Keratinocyte (primary cell): ENCODE results near the gene IKZF5. TPM values are rescaled to one million over a fixed set of nuclear protein-coding genes. Genes with fewer than 3 reads are reported as not detected.

ENCODE experiments used
- DNase-seq: peaks from one replicate; pipeline ENCODE4 v3.0.0-alpha.2; 2011; ENCODE audit warnings: low read depth, missing footprints, low spot score
- FAIRE-seq: peaks from 2 replicates; lab custom pipeline; 2011; peaks lifted over from hg19 to GRCh38; lab: Jason Lieb, UNC
- H2AFZ ChIP-seq: 2 replicates; pipeline ENCODE4 v1.6.0; 2012; ENCODE audit warnings: low read length, control low read depth, inconsistent platforms; ENCODE audit not compliant: control insufficient read depth
- H3K27ac ChIP-seq: 2 replicates; pipeline ENCODE4 v1.5.1; 2011; ENCODE audit warnings: low read length; ENCODE audit not compliant: control insufficient read depth, insufficient read depth
- H3K27me3 ChIP-seq: 3 replicates; pipeline ENCODE4 v1.6.0; 2011; ENCODE audit warnings: low read length; ENCODE audit not compliant: control insufficient read depth, insufficient read depth; ENCODE audit errors: extremely low read depth
- H3K36me3 ChIP-seq, 2 experiments: 2 replicates in 1 of 2; 3 replicates in 1 of 2; pipeline ENCODE4 v1.5.1; 2011; ENCODE audit warnings: low read length in 2 of 2, mild to moderate bottlenecking in 1 of 2; ENCODE audit not compliant: control insufficient read depth in 2 of 2, insufficient read depth in 2 of 2; ENCODE audit errors: extremely low read depth in 1 of 2
- H3K4me1 ChIP-seq: 3 replicates; pipeline ENCODE4 v1.5.1; 2011; ENCODE audit warnings: low read length; ENCODE audit not compliant: control insufficient read depth, insufficient read depth; ENCODE audit errors: extremely low read depth
- H3K4me2 ChIP-seq: 3 replicates; pipeline ENCODE4 v1.6.0; 2011; ENCODE audit warnings: low read depth, low read length; ENCODE audit not compliant: control insufficient read depth, insufficient read depth; ENCODE audit errors: extremely low read depth
- H3K4me3 ChIP-seq, 3 experiments: fragments of 200-600 bp in 1 of 3; sonication (generic) in 1 of 3; 2 replicates in 2 of 3; 3 replicates in 1 of 3; pipeline ENCODE4 v1.5.1; 2011 to 2016; ENCODE audit warnings: low read length in 3 of 3, mild to moderate bottlenecking in 3 of 3, control low read depth in 2 of 3, inconsistent platforms in 1 of 3, low read depth in 1 of 3, mixed read lengths in 1 of 3, mixed run types in 1 of 3, moderate library complexity in 1 of 3; ENCODE audit not compliant: control insufficient read depth in 2 of 3, insufficient read depth in 2 of 3; ENCODE audit errors: extremely low read depth in 1 of 3
- H3K79me2 ChIP-seq: 2 replicates; pipeline ENCODE4 v1.6.0; 2012; ENCODE audit warnings: low read length; ENCODE audit not compliant: control insufficient read depth, insufficient read depth
- H3K9ac ChIP-seq: 3 replicates; pipeline ENCODE4 v1.6.0; 2011; ENCODE audit warnings: low read length; ENCODE audit not compliant: control insufficient read depth, insufficient read depth; ENCODE audit errors: extremely low read depth
- H3K9me1 ChIP-seq: 3 replicates; pipeline ENCODE4 v1.6.0; 2011; ENCODE audit warnings: low read length; ENCODE audit not compliant: control insufficient read depth, insufficient read depth; ENCODE audit errors: extremely low read depth
- H3K9me3 ChIP-seq: 2 replicates; pipeline ENCODE4 v1.5.1; 2012; ENCODE audit warnings: low read depth, low read length; ENCODE audit not compliant: control insufficient read depth
- H4K20me1 ChIP-seq: 3 replicates; pipeline ENCODE4 v1.6.0; 2011; ENCODE audit warnings: low read length; ENCODE audit not compliant: control insufficient read depth, insufficient read depth; ENCODE audit errors: extremely low read depth
- CTCF ChIP-seq, 3 experiments: IDR thresholded peaks in 1 of 3; conservative IDR thresholded peaks in 1 of 3; optimal IDR thresholded peaks in 1 of 3; 2 replicates in 2 of 3; 3 replicates in 1 of 3; pipeline versions ENCODE3 to v1.5.1; 2011; ENCODE audit warnings: low read length in 3 of 3, mild to moderate bottlenecking in 3 of 3, moderate library complexity in 2 of 3, control low read depth in 1 of 3, inconsistent platforms in 1 of 3; ENCODE audit not compliant: insufficient read depth in 2 of 3; ENCODE audit errors: extremely low read depth in 1 of 3
- EZH2 ChIP-seq: IDR thresholded peaks from one replicate; pipeline ENCODE4 v1.6.1; 2012; ENCODE audit warnings: inconsistent platforms, mild to moderate bottlenecking, low read length, moderate library complexity
- dilution Hi-C: fragments of 300-500 bp; cut with MboI; formaldehyde crosslinking; loops from one replicate; pipeline ENCODE4 v1.7.0; 2020; ENCODE audit warnings: low sequenced_read_pairs; ENCODE audit not compliant: extremely low pct_ligation_motif_present
- polyA plus RNA-seq, 5 experiments: library from polyadenylated mRNA; depleted of rRNA in 3 of 5; stranded (reverse) in 3 of 5; stranded (forward) in 1 of 5; unstranded in 1 of 5; fragments of >200 nt; gene quantifications; 1 replicate in 1 of 5; 2 replicates in 3 of 5; 3 replicates in 1 of 5; pipeline versions ENCODE4 v1.2.1 to v1.2.3, GENCODE V29; 2011 to 2012; ENCODE audit warnings: missing spikeins in 2 of 5, low read depth in 1 of 5, low replicate concordance in 1 of 5

Gene IKZF5
- polyA plus RNA-seq, 1 donor (not counting 4 experiments of a cell fraction or from before 2014, with no cell fraction given) = 6.5 TPM

DNA sequence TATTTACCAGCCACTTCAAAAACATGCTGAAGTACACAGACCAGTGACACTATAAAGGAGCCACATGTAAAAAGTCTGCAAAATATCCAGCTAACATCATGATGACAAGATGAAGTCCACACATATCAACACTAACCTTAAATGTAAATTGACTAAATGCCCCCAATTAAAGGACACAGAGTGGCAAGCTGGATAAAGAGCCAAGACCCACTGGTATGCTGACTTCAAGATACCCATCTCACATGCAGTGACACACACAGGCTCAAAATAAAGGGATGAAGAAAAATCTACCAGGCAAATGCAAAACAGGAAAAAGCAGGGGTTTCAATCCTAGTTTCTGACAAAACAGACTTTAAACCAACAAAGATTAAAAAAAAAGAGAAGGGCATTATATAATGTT lies 41.7 kb downstream of the IKZF5 start:
- Histone ChIP-seq H3K4me1 (no peaks in the 10 kb centered on the region), H3K36me3 (no peaks in the 10 kb centered on the region), H3K9ac (no peak overlapping the region), H3K79me2 (no peaks in the 10 kb centered on the region), H4K20me1 (no peaks in the 10 kb centered on the region), H3K27ac (no peak overlapping the region), H3K4me2 (no peak overlapping the region), H2AFZ (no peak overlapping the region), H3K9me3 (no peaks in the 10 kb centered on the region), H3K27me3 (peaks cover 4% of the 10 kb centered on the region), H3K4me3 (no peak overlapping the region), H3K9me1 (no peaks in the 10 kb centered on the region)
- dilution Hi-C loops = no loop called here
- DNase-seq = no peak
- no peak for FAIRE-seq
- TF ChIP-seq CTCF (optimal IDR thresholded peaks at IDR 0.05 in 1 of 3, IDR thresholded peaks at IDR 0.05 in 1 of 3, conservative IDR thresholded peaks at IDR 0.05 in 1 of 3; ENCODE audit: extremely low read depth in 1 of 3, insufficient read depth in 2 of 3, low read length in 3 of 3) = no peak
- TF ChIP-seq EZH2 = no peak

- dilution Hi-C loops = no loop called here
- Histone ChIP-seq H3K9ac (no peak overlapping the region), H3K9me1 (no peaks in the 10 kb centered on the region), H3K27me3 (no peaks in the 10 kb centered on the region), H3K36me3 (no peaks in the 10 kb centered on the region), H3K9me3 (no peaks in the 10 kb centered on the region), H2AFZ (no peak overlapping the region), H3K4me2 (no peak overlapping the region), H3K4me3 (no peak overlapping the region), H3K4me1 (no peaks in the 10 kb centered on the region), H3K27ac (no peak overlapping the region), H3K79me2 (no peaks in the 10 kb centered on the region), H4K20me1 (no peaks in the 10 kb centered on the region)
- TF ChIP-seq EZH2 (no peak), CTCF (optimal IDR thresholded peaks at IDR 0.05 in 1 of 3, IDR thresholded peaks at IDR 0.05 in 1 of 3, conservative IDR thresholded peaks at IDR 0.05 in 1 of 3; ENCODE audit: extremely low read depth in 1 of 3, insufficient read depth in 2 of 3, low read length in 3 of 3) (no peak)
- FAIRE-seq = no peak
- no peak for DNase-seq
Observed at GRCh38 chr10:122962405-122962804, 46.2 kb downstream of the IKZF5 start.
